ENCODE data around the gene SLC6A3. TPM values are rescaled to one million over a fixed set of nuclear protein-coding genes. Genes with fewer than 3 reads are reported as not detected.

The SLC6A3 gene
- total RNA-seq, result 12.5 TPM

DNA sequence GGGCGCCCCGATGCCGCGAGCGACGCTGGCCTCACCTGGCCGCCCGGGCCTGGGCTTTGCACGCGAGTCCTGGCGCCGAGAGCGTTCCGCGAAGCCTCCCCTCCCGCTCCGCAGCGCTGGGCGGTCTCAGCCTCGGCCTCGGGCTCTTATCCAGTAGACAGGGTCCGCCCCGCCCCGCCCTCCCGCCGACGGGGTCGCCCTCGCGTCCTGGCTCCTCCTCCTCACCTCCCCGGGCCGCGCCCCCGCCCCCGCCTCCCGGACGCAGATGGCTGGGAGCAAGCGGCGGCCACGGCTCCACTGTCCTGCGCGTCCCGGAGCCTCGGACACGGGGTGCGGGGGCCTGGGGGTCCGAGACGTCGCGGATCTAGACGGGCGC lies at the start of gene SLC6A3:
SLC6A3 (minus strand) TSS at position 128 of the 376 bp plus-strand sequence. CDS start 2,243 bp downstream, outside the sequence.

GRCh38 chr5:1344975-1345838 lies 100.0 kb downstream of the SLC6A3 start, which contains the start of gene CLPTM1L:
CLPTM1L (minus strand) TSS chr5:1345099; CDS start chr5:1344841, 258 bp downstream.

Other genes starting within 250 kb of the SLC6A3 start
- gene SLC6A19, start 243.8 kb downstream of the SLC6A3 start, total RNA-seq, result not detected
- gene SLC6A18, start 220.1 kb downstream of the SLC6A3 start, total RNA-seq, result not detected
- under 0.01 TPM for gene TERT, start 150.4 kb downstream of the SLC6A3 start, total RNA-seq
- gene CLPTM1L, start 100.3 kb downstream of the SLC6A3 start, total RNA-seq, result 124 TPM
- gene LPCAT1, start 78.5 kb upstream of the SLC6A3 start, total RNA-seq, result 181 TPM

Data from diencephalon (tissue), 1 donor.